AML-193 (cell line): Measurements from ENCODE around the gene UBE2A.

Source experiments
- DNase-seq, 2 experiments: peaks; one replicate each; lab custom pipeline; 2025; lab: John Stamatoyannopoulos, UW

Gene UBE2A

DNA sequence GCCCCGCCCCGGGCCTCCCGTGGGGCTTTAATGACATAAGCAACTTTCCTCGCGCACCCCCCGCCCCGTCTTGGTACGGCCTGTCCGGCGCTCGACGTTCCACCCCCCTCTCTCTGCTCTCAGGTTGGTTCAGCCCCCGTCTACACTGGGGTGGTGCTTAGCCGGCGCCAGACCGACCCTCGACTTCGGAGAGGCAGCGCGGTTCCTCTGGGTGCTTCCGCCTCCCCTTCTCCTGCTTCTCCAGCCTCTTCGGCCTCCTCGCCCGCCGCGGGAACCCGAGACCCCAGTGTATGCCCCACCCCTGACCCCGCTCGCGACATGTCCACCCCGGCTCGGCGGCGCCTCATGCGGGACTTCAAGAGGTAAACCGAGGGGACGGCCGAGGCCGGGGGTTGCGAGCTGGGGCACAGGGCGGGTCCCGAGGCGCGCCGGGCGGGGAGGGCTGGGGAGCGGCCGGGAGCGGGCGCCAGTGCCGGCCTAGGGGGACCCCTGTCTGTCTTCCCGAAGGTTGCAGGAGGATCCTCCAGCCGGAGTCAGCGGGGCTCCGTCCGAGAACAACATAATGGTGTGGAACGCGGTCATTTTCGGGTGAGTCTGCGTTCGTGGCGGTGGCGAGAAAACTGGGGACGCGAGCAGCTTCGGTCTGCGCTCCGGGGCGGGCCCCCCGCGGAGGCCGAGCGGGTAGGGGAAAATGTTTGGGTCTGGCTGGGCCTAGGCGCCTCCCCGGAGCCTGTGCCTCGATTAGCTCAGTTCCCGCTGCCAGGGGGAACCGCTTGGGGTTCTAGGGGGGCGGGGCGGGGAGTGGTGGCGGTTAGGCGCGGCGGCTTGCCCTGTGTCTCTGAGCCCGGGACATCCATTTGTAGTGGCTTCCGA lies at the start of gene UBE2A:
Gene UBE2A (plus strand): TSS at position 170 of the 873 bp plus-strand sequence. CDS start 149 bp downstream, at position 319.
- peak; percentile 50 to 77 for DNase-seq

DNA sequence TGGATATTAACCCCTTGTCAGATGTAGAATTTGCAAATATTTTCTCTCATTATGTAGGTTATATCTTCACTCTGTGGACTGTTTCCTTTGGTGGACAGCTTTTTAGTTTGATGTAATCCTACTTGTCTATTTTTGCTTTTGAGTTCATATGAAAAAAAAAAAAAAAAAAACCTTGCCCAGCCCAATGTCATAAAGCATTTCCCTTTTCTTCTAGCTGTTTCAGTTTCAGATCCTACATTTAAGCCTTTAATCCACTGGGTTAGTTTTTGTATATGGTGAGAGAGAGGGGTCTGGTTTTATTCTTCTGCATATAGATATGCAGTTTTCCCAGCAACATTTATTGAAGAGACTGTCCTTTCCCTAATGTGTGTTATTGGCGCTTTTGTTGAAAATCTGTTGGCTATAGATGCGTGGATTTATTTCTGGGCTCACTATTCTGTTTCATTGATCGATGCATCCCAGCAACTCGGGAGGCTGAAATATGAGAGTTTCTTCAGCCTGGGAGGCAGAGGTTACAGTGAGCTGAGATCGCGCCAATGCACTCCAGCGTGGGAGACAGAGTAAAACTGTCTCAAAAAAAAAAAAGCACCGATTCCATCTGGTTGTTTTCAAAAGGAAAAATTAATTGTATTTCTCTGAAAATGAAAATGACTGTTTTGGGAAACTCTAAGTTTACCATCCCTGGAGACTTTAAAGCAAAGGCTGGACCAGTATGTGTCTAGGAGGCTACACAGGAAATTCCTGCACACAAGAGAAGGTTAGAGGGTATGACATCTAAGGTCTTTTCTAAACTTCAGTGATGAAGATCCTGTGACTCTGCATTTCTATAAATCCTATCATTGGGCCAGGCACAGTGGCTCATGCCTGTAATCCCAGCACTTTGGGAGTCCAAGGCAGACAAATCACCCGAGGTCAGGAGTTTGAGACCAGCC lies 44.8 kb upstream of the UBE2A start:
- DNase-seq = no peak

DNA sequence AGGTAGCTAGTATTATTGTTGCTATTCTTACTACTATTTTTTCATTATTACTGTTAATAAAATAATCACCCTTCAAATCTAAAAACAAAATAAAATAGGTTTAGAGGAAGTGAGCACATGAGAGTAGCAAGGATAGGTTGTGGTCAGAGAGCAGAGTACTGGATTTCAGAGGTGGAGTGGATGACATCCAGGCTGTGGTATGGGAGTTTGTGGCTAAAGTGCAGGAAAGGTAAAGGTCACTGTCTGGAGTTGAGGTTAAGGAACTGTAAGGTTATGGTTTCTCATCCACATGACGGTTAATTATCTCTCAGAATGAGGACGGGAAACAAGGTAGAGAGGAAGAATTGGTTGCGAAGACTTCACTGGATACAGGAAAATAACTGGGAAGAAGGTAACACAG lies 36.9 kb upstream of the UBE2A start:
- DNase-seq = no peak

DNA sequence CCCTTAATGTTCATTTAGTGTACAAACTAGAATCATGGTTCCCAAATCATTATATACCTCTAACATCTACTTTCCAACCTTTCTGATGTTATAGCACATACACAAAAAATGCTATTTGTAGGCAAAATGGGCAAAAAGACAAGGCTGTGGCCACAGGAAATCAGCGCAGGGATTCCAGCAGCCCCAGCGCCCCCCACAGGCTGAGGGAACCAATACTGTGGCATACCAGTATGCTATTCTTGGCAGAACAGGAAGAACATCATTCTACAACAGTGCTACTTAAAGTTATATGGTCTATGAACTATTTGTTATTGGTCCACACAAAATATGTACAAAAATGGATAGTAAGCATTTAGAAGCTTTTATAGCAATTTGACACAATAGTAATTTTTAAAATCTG lies 34.5 kb upstream of the UBE2A start:
- DNase-seq = no peak

DNA sequence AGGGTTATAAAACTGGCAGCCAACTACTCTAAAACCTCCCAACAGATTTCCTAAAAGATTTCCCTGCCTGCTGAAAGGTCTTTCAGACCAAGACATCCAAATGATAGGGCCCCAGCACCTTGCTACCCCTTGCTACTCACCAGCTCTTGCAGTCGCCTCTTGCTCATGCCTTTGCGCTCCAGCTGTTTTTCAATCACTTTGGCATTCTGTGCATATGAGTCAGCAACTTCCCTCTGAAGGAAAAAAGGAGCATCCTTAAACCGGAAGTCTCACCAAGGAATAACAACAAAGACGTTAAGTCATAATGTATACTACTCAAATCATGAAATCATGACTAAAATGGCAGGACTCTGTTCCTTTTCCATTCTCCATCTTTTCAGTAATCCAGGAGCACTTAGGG lies 33.2 kb upstream of the UBE2A start:
- DNase-seq = no peak

DNA sequence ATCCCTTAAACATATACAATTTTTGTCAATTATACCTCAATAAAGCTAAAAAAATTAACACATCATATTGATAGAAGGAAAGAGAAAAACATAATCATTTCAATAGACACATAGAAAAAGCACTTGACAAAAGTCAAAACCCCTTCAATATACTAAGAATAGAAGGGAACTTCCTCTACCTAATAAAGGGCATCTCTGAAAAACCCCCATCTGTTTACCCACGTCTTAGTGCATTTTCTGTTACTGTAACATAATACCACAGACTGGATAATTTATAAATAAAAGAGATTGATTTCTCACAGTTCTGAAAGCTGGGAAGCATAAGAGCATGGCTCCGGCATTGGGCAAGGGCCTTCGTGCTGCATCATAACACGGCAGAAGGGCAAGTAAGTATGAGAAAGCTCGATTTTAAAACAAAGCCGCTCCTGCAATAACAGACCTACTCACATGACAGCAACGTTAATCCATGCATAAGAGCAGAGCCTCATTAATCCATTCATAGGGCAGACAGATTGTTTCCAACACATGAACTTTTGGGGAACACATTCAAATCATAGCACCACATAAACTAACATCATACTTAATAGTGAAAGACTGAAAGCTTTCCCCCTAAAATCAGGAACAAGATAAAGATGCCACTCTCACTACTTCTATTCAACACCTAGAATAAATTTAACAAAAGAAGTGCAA lies 24.9 kb upstream of the UBE2A start:
- no peak for DNase-seq

DNA sequence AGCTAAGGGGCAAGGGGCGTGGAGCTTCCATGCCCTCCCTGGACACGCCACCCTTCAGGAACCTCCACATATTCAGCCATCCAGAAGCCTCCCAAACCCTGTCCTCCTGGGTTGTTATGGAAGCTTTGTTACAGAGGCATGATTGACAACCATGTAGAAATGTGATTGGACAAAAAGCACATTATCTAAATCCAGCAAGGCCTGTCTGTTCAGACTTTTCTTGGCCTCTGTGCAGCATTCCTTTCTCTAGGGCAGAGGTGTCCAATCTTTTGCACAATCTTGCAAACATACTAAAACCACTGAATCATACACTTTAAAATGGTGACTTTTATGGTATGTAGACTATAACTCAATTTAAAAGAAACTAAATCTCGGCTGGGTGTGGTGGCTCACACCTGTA lies 21.9 kb upstream of the UBE2A start:
- DNase-seq = no peak

DNA sequence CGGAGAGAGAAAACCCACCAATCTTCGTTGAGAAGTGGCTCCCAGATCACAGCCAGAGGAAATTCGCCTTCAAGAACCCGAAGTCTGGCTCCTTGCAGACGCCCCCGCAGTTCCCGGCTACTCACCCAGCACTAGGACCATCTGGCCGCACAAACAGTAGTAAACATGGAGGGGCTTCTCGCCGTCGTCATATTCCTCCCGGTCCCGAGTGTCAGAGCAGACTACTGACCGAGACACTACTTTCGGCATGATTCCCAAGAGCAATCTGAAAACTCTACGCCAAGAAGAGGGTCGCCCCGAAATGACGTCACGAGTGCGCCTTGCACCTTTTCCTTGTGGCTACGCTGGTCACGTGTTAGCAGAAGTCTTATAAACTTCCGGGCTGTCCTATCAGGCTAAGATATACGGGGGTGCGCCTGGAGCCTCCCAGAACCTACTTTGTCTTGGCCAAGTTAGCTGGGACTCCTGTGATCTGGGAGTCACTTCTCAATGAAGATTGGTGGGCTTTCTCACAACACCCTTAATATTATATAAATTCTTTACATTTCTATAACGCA lies 9.2 kb upstream of the UBE2A start, which contains the start of gene STEEP1:
Gene STEEP1 (minus strand): TSS at position 303 of the 557 bp plus-strand sequence. CDS start 54 bp downstream, at position 249.
- DNase-seq = peak; percentile 78 to 86

DNA sequence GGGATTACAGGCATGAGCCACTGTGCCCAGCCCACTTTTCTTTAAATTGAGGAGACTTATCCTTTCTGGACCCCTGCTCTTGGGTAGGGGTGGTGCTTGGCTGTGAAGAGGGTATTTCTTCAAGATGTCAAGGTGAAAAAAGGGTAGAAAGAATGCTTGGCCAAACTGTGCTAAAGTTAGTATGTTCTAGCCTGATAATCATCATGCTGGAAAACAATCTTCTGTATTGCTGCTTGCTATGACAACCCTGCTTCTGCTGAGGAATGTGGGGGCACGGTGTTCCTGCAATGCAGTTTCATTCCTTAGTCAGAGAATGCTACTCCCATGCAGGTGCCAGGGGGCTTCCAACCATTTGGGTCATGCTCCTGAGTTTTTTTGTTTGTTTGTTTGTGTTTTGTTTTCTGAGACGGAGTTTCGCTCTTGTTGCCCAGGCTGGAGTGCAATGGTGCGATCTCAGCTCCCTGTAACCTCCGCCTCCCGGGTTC lies 4.0 kb upstream of the UBE2A start:
- no peak for DNase-seq

DNA sequence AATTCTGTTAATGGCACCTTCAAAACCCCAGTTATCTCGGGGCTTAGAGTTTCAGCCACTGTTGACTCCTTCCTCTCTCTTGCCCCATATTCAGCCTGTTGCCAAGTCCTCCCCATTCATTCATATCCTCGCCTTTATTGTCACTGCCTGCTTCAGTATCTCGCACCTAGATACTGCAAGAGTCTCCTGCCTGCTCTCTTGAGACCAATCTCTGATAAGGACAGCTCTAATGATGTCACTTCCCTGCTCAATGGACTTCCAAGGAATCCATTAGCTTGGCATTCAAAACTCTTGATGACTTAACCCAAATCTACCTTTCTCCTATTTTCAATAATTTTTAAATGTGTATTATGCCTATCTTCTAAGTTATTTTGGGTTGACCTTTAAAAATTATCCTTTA lies 1.1 kb upstream of the UBE2A start:
- DNase-seq = no peak

DNA sequence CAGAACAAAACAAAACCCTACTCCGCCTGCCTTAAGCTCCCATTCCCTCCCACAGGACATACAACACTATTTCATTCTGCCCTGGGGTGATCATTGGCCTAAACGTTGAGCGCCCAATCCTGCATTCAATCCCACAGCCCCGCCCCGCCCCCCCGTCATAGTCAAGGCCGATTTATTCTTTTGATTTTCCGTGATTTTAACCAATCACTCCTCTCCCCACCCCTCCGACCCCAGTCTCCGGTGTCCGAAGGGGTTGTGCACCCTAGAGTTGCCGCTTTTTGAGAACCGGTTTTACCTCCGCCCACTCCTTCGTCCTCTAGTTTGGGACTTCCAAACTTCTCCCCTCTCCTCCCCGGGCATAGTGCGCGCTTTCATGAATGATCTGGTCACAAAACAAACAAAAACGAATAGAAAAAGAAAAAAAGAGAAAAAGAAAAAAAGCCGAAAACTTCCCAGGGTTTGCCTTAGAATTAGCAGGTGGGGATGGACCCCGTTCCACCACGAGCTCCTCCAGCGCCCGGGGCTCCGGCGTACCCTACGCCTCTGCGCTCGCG lies 446 bp upstream of the UBE2A start:
- DNase-seq = peak in 1 of 2 experiments; percentile 8

DNA sequence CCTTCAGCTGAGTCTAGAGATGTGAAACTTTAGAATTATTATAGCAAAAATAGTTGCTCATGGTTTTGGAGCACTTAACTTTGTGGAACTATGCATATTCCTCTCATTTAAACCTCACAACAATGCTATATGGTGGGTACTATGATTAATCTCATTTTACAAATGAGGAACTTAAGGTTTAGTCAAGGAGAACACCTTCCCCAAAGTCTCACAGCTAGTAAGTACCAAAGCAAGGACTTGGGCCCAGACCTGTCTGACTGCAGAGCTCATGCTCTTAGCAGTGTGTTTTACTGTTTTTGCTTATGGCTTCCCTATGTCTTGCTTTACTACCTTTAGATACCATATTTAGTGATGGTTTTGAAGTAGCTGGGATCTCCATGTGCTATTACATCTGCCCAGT lies 5.1 kb downstream of the UBE2A start:
- DNase-seq = no peak

DNA sequence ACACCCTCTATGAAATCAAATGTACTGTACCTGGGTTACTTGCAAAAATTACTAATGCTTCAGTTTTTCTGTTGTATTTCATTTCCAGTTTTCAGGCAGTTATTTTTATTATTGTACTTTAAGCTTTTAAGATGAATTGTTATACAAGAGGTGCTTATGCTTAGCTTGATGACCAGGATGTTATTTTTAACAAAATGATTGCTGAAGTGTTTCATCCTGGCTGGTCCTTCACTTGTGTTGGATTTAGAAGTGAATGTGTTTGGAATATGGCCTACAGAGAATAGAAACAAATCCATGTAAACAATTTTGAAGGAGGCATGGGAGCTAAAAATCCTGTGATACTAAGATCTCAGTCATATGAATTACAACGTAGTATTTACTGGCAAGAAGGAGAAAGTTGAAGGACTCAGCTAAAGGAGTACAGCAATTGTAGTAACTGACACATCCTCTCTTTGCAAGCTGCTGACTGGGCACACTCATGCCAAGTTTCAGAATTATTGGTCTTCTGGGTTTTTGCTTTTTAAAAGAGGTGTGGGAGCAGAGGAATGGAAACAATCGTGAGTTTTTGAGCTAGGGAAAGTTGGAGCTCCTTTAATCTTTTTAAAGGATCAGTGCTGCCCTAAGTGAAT lies 9.2 kb downstream of the UBE2A start:
- DNase-seq = no peak

DNA sequence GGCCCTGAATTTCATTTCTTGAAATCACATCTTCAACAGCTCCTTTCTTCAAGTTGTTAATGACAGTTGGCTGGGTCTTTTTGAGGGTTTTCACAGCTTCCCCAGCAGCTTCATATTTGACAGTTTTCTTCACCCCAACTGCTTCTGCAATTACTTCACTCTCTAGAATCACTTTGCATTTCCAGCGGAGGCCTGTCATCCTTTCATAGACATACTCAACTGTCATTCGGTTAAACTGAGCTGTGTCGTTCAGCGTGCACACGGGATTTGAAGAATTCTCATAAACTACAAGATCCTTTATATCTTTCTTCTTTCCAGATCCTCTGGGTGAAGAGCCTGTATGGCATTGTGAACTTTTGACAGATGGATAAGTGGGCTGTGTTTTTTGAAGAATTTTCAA lies 15.4 kb downstream of the UBE2A start:
- no peak for DNase-seq

DNA sequence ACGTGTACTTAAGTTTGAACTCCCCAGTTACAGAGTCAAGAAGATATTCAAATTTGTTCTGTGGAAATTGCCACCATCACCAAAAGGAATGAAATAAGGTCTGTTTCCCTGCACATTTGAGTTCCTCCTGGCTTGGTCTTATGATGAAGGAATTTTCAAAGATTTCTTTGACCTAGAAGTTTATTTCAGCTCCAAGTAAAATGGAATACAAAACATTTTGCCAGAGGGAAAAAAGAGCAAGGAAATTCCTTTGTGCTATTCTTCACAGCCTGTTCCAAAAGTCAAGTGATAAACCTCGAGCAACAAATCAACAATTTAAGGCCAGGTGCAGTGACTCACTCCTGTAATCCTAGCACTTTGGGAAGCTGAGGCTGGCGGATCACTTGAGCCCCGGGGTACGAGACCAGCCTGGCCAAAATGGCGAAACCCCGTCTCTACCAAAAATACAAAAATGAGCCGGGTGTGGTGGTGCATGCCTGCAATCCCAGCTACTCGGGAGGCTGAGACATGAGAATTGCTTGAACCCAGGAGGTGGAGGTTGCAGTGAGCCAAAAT lies 28.4 kb downstream of the UBE2A start:
- DNase-seq = no peak

DNA sequence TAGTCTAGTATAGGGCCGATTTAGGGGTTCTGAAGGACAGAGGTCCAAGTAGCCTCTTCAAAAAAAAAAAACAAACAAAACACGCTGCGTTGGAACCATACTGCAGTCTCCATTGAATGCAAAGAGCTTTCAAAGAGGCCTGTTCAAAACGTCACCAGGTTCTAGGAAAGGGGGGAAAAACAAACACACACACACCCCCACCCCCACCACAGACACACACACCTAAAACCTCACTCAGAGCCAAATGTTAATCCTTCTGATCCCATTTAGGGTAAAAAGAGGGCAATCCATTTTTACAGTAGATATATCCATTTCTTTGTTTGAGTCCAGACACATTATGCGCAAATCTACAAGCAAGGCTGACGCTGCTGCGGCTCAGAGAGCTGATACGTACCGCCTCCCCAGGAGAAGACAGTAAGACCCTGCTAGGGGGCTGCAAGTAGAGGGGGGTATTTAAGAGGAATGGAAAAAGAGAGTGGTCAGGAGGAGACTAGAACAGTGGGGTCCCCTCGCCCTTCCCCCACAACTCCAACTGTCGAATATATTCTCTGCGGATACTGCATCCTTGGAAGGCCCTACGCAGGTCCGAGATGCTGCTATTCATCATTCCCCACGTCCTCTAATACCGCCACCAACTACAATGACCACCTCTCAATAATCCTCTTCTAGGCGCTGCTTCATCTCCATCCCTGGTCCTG lies 30.6 kb downstream of the UBE2A start:
- DNase-seq = no peak

DNA sequence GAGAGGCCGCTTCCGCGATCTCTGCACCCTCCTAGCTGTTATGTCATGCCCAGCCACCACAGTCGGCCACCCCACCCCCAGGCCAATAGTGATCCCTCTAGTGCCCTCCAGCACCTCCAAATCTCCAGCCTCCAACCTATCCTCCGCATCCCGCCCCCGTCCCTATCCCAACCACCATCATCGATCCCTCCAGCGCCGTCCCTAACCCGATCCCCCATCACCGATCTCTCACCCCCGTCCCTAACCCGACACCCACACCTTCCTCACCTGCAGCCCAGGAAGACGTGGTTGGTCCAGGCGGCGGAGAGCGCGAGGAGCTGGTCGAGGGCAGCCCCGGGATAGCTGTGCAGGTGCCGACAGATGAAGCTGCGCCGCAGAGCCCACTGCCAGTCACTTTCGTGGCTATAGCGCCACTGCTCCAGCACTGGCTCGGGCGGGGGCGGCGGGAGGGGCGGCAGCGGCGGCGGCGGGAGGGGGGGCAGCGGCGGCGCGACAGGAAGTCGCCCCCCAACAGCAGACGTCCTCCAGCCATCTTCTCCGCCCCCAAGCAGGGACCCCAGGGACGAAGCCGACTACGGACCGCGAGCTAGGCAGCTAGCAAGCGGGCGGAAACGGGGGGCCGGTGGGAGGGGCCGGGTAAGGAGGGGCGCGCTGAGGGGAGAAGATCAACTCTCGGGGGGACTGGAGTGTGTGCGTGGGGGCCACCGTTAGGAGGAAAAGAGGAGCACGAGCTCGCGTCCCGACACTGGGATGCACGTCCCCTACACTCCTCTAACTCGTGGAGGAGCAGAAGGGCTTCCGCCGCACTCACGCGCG lies 31.3 kb downstream of the UBE2A start:
- DNase-seq = no peak

DNA sequence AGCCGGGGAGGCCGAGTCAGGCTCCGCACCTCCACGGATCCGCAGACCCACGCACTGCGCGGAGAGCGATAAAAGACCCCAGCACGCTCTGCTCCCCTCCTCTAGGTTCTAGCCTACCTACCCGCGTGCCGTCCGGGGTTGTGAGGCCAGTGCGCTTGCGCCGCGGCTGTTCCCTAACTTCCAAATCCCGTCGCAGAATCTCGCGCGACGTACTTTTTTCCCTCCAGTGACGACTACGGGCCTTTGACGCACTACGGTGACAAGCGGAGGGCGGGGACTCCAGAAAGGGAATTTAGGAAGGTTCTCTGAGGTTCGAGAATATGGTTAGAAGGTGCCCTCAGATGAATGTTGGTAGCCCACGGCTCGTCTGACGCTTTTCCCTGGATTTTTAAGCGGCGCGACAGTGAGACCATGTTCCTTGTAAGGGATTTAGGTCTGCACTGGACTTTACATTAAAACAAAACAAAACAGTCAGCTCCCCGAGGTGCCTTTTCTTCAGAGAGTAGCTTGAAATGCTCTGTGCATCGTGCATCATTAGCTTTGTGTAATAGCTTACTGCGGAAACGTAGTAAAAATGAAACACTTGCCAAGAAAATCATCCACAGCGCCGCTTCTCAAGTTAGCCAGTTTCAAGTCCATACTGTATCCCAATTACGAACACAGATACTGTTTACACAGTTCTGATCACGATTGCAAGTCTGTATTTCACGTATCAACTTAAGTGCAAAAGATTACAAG lies 32.1 kb downstream of the UBE2A start, which contains the start of gene NKRF:
Gene NKRF (minus strand): TSS at position 145 of the 738 bp plus-strand sequence.
- peak; percentile 75 to 77 for DNase-seq
